Ishikawa (cell line): ENCODE measurements around the gene TSPAN8.

Experiments
- CEBPB ChIP-seq: IDR thresholded peaks from 2 replicates; pipeline ENCODE4 v1.6.1; 2012
- CREB1 ChIP-seq: IDR thresholded peaks from 2 replicates; pipeline ENCODE4 v1.6.1; 2012; ENCODE audit warnings: low read depth
- EGR1 ChIP-seq: IDR thresholded peaks from 2 replicates; pipeline ENCODE4 v1.6.1; 2012
- EP300 ChIP-seq: IDR thresholded peaks from 2 replicates; pipeline ENCODE4 v1.6.1; 2012; ENCODE audit warnings: borderline replicate concordance
- FOXM1 ChIP-seq: IDR thresholded peaks from 2 replicates; pipeline ENCODE4 v1.6.1; 2012; ENCODE audit warnings: low read depth, borderline replicate concordance
- MAX ChIP-seq: IDR thresholded peaks from 2 replicates; pipeline ENCODE4 v1.6.1; 2012
- NFIC ChIP-seq: IDR thresholded peaks from 2 replicates; pipeline ENCODE4 v1.6.1; 2012
- RAD21 ChIP-seq: IDR thresholded peaks from 2 replicates; pipeline ENCODE4 v1.6.1; 2012; ENCODE audit warnings: low read depth
- TAF1 ChIP-seq: IDR thresholded peaks from 2 replicates; pipeline ENCODE4 v1.6.1; 2012; ENCODE audit warnings: low read depth, mild to moderate bottlenecking
- TCF12 ChIP-seq: IDR thresholded peaks from 2 replicates; pipeline ENCODE4 v1.6.1; 2012; ENCODE audit warnings: low read depth
- TEAD4 ChIP-seq: IDR thresholded peaks from 2 replicates; pipeline ENCODE4 v1.6.1; 2012
- USF1 ChIP-seq: IDR thresholded peaks from 2 replicates; pipeline ENCODE4 v1.6.1; 2012
- YY1 ChIP-seq: IDR thresholded peaks from 2 replicates; pipeline ENCODE4 v1.6.1; 2012; ENCODE audit warnings: low read depth
- ZBTB7A ChIP-seq: IDR thresholded peaks from 2 replicates; pipeline ENCODE4 v1.6.1; 2012; ENCODE audit warnings: low read depth
- TF ChIP-seq, protein P1 (sequence below): IDR thresholded peaks from 2 replicates; pipeline ENCODE4 v1.6.1; 2012; ENCODE audit warnings: low read depth, mild to moderate bottlenecking

TSPAN8 gene

GRCh38 chr12:71075743-71076142, 82.1 kb downstream of the TSPAN8 start:
- TF ChIP-seq FOXM1 (no peak), ZBTB7A (no peak), TCF12 (no peak), USF1 (no peak), MAX (no peak), TAF1 (no peak), CEBPB (no peak), RAD21 (no peak), EGR1 (no peak), TEAD4 (no peak), NFIC (no peak), EP300 (no peak), YY1 (no peak), CREB1 (no peak)
- TF ChIP-seq, protein P1, sequence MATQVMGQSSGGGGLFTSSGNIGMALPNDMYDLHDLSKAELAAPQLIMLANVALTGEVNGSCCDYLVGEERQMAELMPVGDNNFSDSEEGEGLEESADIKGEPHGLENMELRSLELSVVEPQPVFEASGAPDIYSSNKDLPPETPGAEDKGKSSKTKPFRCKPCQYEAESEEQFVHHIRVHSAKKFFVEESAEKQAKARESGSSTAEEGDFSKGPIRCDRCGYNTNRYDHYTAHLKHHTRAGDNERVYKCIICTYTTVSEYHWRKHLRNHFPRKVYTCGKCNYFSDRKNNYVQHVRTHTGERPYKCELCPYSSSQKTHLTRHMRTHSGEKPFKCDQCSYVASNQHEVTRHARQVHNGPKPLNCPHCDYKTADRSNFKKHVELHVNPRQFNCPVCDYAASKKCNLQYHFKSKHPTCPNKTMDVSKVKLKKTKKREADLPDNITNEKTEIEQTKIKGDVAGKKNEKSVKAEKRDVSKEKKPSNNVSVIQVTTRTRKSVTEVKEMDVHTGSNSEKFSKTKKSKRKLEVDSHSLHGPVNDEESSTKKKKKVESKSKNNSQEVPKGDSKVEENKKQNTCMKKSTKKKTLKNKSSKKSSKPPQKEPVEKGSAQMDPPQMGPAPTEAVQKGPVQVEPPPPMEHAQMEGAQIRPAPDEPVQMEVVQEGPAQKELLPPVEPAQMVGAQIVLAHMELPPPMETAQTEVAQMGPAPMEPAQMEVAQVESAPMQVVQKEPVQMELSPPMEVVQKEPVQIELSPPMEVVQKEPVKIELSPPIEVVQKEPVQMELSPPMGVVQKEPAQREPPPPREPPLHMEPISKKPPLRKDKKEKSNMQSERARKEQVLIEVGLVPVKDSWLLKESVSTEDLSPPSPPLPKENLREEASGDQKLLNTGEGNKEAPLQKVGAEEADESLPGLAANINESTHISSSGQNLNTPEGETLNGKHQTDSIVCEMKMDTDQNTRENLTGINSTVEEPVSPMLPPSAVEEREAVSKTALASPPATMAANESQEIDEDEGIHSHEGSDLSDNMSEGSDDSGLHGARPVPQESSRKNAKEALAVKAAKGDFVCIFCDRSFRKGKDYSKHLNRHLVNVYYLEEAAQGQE: no peak
